Measurements from ENCODE around the gene TENT5C. TPM values are rescaled to one million over a fixed set of nuclear protein-coding genes. Genes with fewer than 3 reads are reported as not detected.
A peak's percentile ranks its signal among the peaks of the same experiment; 100 is the strongest.

TENT5C gene
- total and polyA plus RNA-seq, 9 of the 15 experiments (the other 6 are each of a cell fraction or from before 2014, with no cell fraction given): 1.8 to 7.7 (median 4.0) TPM

DNA sequence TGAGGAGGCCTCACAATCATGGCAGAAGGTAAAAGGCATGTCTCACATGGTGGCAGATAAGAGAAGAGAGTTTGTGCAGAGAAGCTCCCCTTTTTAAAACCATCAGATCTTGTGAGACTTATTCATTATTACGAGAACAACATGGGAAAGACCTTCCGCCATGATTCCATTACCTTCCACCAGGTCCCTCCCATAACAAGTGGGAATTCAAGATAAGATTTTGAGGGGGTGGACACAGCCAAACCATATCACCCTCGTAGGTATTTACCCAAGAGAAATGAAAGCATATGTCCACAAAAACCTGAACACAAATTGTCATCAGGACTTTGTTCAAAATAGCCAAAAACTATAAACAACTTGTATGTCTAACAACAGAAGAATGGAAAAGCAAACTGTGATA is 45.9 kb upstream of the TENT5C start:
- Histone ChIP-seq H3K9me3 (replicated peaks; ENCODE audit: control insufficient read depth, insufficient read depth, low read depth, low read length) (peaks cover 8% of the 10 kb centered on the region; the same call in 1 of the 2 replicates), H3K9ac (ENCODE audit: insufficient read depth in 1 of 2, low read depth in 2 of 2, low read length in 2 of 2) (no peak overlapping the region), H3K79me2 (ENCODE audit: control insufficient read depth, insufficient read depth, low read length) (no peaks in the 10 kb centered on the region), H3K9me1 (ENCODE audit: control insufficient read depth, insufficient read depth, low read length) (no peaks in the 10 kb centered on the region), H3K4me1 (replicated peaks in 1 of 2; ENCODE audit: control insufficient read depth in 2 of 2, insufficient read depth in 2 of 2, low read length in 2 of 2) (peaks cover 8 to 17% of the 10 kb centered on the region in 2 experiments), H3K4me3 (no peak overlapping the region), H3K36me3 (ENCODE audit: control insufficient read depth, insufficient read depth, low read length) (no peaks in the 10 kb centered on the region), H4K20me1 (replicated peaks; ENCODE audit: control insufficient read depth, insufficient read depth, low read length) (no peaks in the 10 kb centered on the region), H3K27me3 (ENCODE audit: control insufficient read depth in 2 of 2, insufficient read depth in 2 of 2, low read length in 2 of 2) (no peaks in the 10 kb centered on the region), H3K4me2 (ENCODE audit: insufficient read depth, low read length) (no peak overlapping the region), H3K27ac (ENCODE audit: extremely low read depth, low read depth, low read length) (no peak overlapping the region), H2AFZ (ENCODE audit: low read depth, low read length) (peak overlapping the region; percentile 83)
- DNase-seq (ENCODE audit: extremely low read depth in 1 of 4, low spot score in 3 of 4) (peak in 1 of 4 experiments; percentile 53), FAIRE-seq (no peak), ATAC-seq (peak; percentile 52; the same call in 1 of the 3 replicates)
- in situ Hi-C loops (cut with MboI): no loop called here
- POLR2A ChIA-PET: interaction anchor here (0.5 kb wide), 1 partner anchor 114 kb away, joined by 3 read pairs; no protein-coding TSS in a partner anchor
- CTCF ChIA-PET (ENCODE audit: low intra/inter-chr PET ratio): no interaction called here
- WGBS (ENCODE audit: insufficient coverage, low coverage, missing lambda C conversion rate): 17% methylated on average over 3 of the region's 3 CpGs
- no TSS peak for BruUV-seq (replicated peaks)
- intact Hi-C loops (cut with micrococcal nuclease): no loop called here
- peak; percentile 64 for TF ChIP-seq DPF2 (IDR thresholded peaks at IDR 0.05)
- TF ChIP-seq ZNF766 (CRISPR knock-in tag; conservative IDR thresholded peaks at IDR 0.05): peak; percentile 88; the same call in 1 of the 2 replicates
- TF ChIP-seq EHMT2 (IDR thresholded peaks at IDR 0.05): 0 out of 2 replicates have a peak, but pooled peaks have one; percentile 19
- peak; percentile 31; the same call in 1 of the 2 replicates for TF ChIP-seq CBFA2T2 (conservative IDR thresholded peaks at IDR 0.05)
- peak; percentile 49; the same call in 1 of the 2 replicates for TF ChIP-seq TAL1 (IDR thresholded peaks at IDR 0.05)
- peak in 1 of 2 experiments; percentile 27; a peak in 2 of 4 replicates for TF ChIP-seq TRIM24 (IDR thresholded peaks at IDR 0.05)
- TF ChIP-seq ZSCAN32 (CRISPR knock-in tag; IDR thresholded peaks at IDR 0.05): no peak
- TF ChIP-seq EGR1 (conservative IDR thresholded peaks at IDR 0.05): peak; percentile 83
- no peak for TF ChIP-seq TCF15 (CRISPR knock-in tag; IDR thresholded peaks at IDR 0.05)
- peak in 1 of 3 experiments; percentile 36 for TF ChIP-seq YY1 (IDR thresholded peaks at IDR 0.05; ENCODE audit: borderline replicate concordance in 1 of 3, control insufficient read depth in 1 of 3, extremely low read depth in 1 of 3, insufficient read depth in 3 of 3, insufficient read length in 1 of 3, insufficient replicate concordance in 2 of 3, low read depth in 1 of 3, low read length in 2 of 3)
- TF ChIP-seq, protein P1, sequence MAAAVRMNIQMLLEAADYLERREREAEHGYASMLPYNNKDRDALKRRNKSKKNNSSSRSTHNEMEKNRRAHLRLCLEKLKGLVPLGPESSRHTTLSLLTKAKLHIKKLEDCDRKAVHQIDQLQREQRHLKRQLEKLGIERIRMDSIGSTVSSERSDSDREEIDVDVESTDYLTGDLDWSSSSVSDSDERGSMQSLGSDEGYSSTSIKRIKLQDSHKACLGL (CRISPR knock-in tag; IDR thresholded peaks at IDR 0.05; ENCODE audit: borderline replicate concordance, poor library complexity, severe bottlenecking): no peak
- peak; percentile 66 for TF ChIP-seq CBFA2T3 (IDR thresholded peaks at IDR 0.05)
- peak; percentile 6; the same call in 1 of the 2 replicates for TF ChIP-seq EP300 (IDR thresholded peaks at IDR 0.05; ENCODE audit: low read length)
- peak; percentile 73 for TF ChIP-seq TEAD4 (IDR thresholded peaks at IDR 0.05; ENCODE audit: low read length)
- no peak for TF ChIP-seq TEAD4 (CRISPR knock-in tag; IDR thresholded peaks at IDR 0.05; ENCODE audit: borderline replicate concordance)
- TF ChIP-seq LARP7 (IDR thresholded peaks at IDR 0.05): no peak
- TF ChIP-seq SMARCA4 (IDR thresholded peaks at IDR 0.05): 0 out of 2 replicates have a peak, but pooled peaks have one; percentile 46
- peak; percentile 57 for TF ChIP-seq TCF3 (CRISPR knock-in tag; IDR thresholded peaks at IDR 0.05)
- peak; percentile 67 for TF ChIP-seq ARID1B (IDR thresholded peaks at IDR 0.05)

Data from K562 (cell line).